ENCODE measurements around the gene SGCD. TPM values are rescaled to one million over a fixed set of nuclear protein-coding genes. Genes with fewer than 3 reads are reported as not detected.

Gene SGCD
- total RNA-seq, 1 experiment from 2014 or later = not detected

- ChIA-PET CTCF (no interaction called here), POLR2A (interaction anchor here (0.5 kb wide), 1 partner anchor 269 kb away, joined by 5 read pairs; no protein-coding TSS in a partner anchor)
- H3K4me1 ChIP-seq (ENCODE audit: control insufficient read depth, insufficient read depth, low read length) = no peaks in the 10 kb centered on the region
Observed at GRCh38 chr5:156680831-156681230, 353.9 kb downstream of the SGCD start.

GRCh38 chr5:156681265-156681664 lies 354.3 kb downstream of the SGCD start:
- ChIA-PET POLR2A (no interaction called here), CTCF (no interaction called here)
- BruUV-seq (replicated peaks) = no TSS peak
- H3K9me3 ChIP-seq (ENCODE audit: control insufficient read depth, insufficient read depth, low read depth, low read length) = no peaks in the 10 kb centered on the region
- H3K4me3 ChIP-seq (ENCODE audit: low read depth in 2 of 2, low read length in 2 of 2) = no peak overlapping the region
- H3K4me1 ChIP-seq (ENCODE audit: control insufficient read depth, insufficient read depth, low read length) = no peaks in the 10 kb centered on the region
- H3K36me3 ChIP-seq (ENCODE audit: control insufficient read depth, insufficient read depth, low read length) = no peaks in the 10 kb centered on the region
- intact Hi-C loops (cut with micrococcal nuclease; ENCODE audit: unreplicated experiment) = no loop called here
- no peak for TF ChIP-seq SIN3A (IDR thresholded peaks at IDR 0.05; ENCODE audit: borderline replicate concordance, insufficient read depth, low read depth, low read length)
- no peak overlapping the region for H3K27ac ChIP-seq (ENCODE audit: low read length)
- ATAC-seq (no peak), DNase-seq (ENCODE audit: low read depth, low spot score) (no peak)
- in situ Hi-C loops (cut with HindIII; ENCODE audit: low pct_unique_long_range_greater_than_20kb, low sequenced_read_pairs) = no loop called here
- H3K27me3 ChIP-seq (ENCODE audit: control insufficient read depth, insufficient read depth, low read length) = no peaks in the 10 kb centered on the region

More at GRCh38 chr5:156680831-156681230, 353.9 kb downstream of the SGCD start:
- H3K4me3 ChIP-seq (ENCODE audit: low read depth in 2 of 2, low read length in 2 of 2) = no peak overlapping the region
- ATAC-seq = no peak
- H3K27ac ChIP-seq (ENCODE audit: low read length) = no peak overlapping the region
- no peaks in the 10 kb centered on the region for H3K36me3 ChIP-seq (ENCODE audit: control insufficient read depth, insufficient read depth, low read length)
- in situ Hi-C loops (cut with HindIII; ENCODE audit: low pct_unique_long_range_greater_than_20kb, low sequenced_read_pairs) (no loop called here), intact Hi-C loops (cut with micrococcal nuclease; ENCODE audit: unreplicated experiment) (no loop called here)
- no peak for DNase-seq (ENCODE audit: low read depth, low spot score)
- H3K27me3 ChIP-seq (ENCODE audit: control insufficient read depth, insufficient read depth, low read length) = no peaks in the 10 kb centered on the region
- TF ChIP-seq, protein P1, sequence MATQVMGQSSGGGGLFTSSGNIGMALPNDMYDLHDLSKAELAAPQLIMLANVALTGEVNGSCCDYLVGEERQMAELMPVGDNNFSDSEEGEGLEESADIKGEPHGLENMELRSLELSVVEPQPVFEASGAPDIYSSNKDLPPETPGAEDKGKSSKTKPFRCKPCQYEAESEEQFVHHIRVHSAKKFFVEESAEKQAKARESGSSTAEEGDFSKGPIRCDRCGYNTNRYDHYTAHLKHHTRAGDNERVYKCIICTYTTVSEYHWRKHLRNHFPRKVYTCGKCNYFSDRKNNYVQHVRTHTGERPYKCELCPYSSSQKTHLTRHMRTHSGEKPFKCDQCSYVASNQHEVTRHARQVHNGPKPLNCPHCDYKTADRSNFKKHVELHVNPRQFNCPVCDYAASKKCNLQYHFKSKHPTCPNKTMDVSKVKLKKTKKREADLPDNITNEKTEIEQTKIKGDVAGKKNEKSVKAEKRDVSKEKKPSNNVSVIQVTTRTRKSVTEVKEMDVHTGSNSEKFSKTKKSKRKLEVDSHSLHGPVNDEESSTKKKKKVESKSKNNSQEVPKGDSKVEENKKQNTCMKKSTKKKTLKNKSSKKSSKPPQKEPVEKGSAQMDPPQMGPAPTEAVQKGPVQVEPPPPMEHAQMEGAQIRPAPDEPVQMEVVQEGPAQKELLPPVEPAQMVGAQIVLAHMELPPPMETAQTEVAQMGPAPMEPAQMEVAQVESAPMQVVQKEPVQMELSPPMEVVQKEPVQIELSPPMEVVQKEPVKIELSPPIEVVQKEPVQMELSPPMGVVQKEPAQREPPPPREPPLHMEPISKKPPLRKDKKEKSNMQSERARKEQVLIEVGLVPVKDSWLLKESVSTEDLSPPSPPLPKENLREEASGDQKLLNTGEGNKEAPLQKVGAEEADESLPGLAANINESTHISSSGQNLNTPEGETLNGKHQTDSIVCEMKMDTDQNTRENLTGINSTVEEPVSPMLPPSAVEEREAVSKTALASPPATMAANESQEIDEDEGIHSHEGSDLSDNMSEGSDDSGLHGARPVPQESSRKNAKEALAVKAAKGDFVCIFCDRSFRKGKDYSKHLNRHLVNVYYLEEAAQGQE (IDR thresholded peaks at IDR 0.05; ENCODE audit: insufficient read depth in 1 of 2, low read depth in 2 of 2, low read length in 1 of 2) = no peak
- TF ChIP-seq POLR2AphosphoS5 (IDR thresholded peaks at IDR 0.05; ENCODE audit: low read depth, low read length) (no peak), SIN3A (IDR thresholded peaks at IDR 0.05; ENCODE audit: borderline replicate concordance, insufficient read depth, low read depth, low read length) (no peak), TCF7L2 (IDR thresholded peaks at IDR 0.05; ENCODE audit: low read depth, low read length) (no peak), CTCF (IDR thresholded peaks at IDR 0.05) (no peak)
- no TSS peak for BruUV-seq (replicated peaks)
- no peaks in the 10 kb centered on the region for H3K9me3 ChIP-seq (ENCODE audit: control insufficient read depth, insufficient read depth, low read depth, low read length)

DNA sequence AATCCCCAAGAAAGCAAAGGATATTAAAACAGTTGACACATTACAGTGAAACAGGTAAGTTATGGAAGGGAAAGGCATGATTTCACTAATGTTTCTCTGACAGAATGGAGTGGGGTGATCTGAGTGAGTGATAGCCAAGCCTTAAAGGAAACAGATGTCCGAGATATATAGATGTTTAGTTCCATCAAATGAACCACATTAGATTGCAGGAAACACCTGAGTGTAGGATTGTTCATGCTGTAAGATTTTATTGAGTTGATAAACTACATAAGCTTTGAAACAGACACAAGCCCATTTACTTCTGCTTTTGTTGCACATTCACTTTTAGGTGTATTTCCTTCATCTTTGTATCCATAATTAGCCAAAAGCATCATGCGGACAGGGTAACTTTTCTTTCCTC lies 356.0 kb downstream of the SGCD start:
- in situ Hi-C loops (cut with HindIII; ENCODE audit: low pct_unique_long_range_greater_than_20kb, low sequenced_read_pairs) (no loop called here), intact Hi-C loops (cut with micrococcal nuclease; ENCODE audit: unreplicated experiment) (no loop called here)
- no peak for DNase-seq (ENCODE audit: low read depth, low spot score)
- ChIA-PET CTCF (no interaction called here), POLR2A (no interaction called here)
- H3K36me3 ChIP-seq (ENCODE audit: control insufficient read depth, insufficient read depth, low read length) = no peaks in the 10 kb centered on the region
- TF ChIP-seq TCF7L2 (IDR thresholded peaks at IDR 0.05; ENCODE audit: low read depth, low read length) (no peak), SIN3A (IDR thresholded peaks at IDR 0.05; ENCODE audit: borderline replicate concordance, insufficient read depth, low read depth, low read length) (no peak), POLR2AphosphoS5 (IDR thresholded peaks at IDR 0.05; ENCODE audit: low read depth, low read length) (no peak)
- TF ChIP-seq, protein P1 (IDR thresholded peaks at IDR 0.05; ENCODE audit: insufficient read depth in 1 of 2, low read depth in 2 of 2, low read length in 1 of 2) = no peak
- no peak overlapping the region for H3K27ac ChIP-seq (ENCODE audit: low read length)
- H3K4me1 ChIP-seq (ENCODE audit: control insufficient read depth, insufficient read depth, low read length) = no peaks in the 10 kb centered on the region
- no peaks in the 10 kb centered on the region for H3K27me3 ChIP-seq (ENCODE audit: control insufficient read depth, insufficient read depth, low read length)
- ATAC-seq = no peak
- H3K4me3 ChIP-seq (ENCODE audit: low read depth in 2 of 2, low read length in 2 of 2) = no peak overlapping the region
- no TSS peak for BruUV-seq (replicated peaks)
- no peaks in the 10 kb centered on the region for H3K9me3 ChIP-seq (ENCODE audit: control insufficient read depth, insufficient read depth, low read depth, low read length)

Measured in Panc1 (cell line).